Neural cell (in vitro differentiated cells): ENCODE measurements around the gene ZMYND11. TPM values are rescaled to one million over a fixed set of nuclear protein-coding genes. Genes with fewer than 3 reads are reported as not detected.

Experiments
- H2AFZ ChIP-seq: fragments of 200-600, 300-800 bp; sonication (generic), shearing (Covaris generic); 2 replicates; pipeline ENCODE4 v1.6.0; 2014; ENCODE audit warnings: low read depth, mild to moderate bottlenecking, antibody characterized with exemption, low read length, moderate library complexity
- H3F3A ChIP-seq: fragments of 200-600 bp; shearing (Covaris generic); 2 replicates; pipeline ENCODE4 v1.6.1; 2016; ENCODE audit warnings: mild to moderate bottlenecking, moderate library complexity, mixed read lengths, antibody characterized with exemption, low read length; ENCODE audit not compliant: insufficient read depth, poor library complexity, severe bottlenecking
- H3K27ac ChIP-seq: fragments of 200-600, 300-800 bp; sonication (generic), shearing (Covaris generic); 2 replicates; pipeline ENCODE4 v1.5.1; 2014; ENCODE audit warnings: mild to moderate bottlenecking, low read length, moderate library complexity
- H3K27me3 ChIP-seq: fragments of 300-800, 200-600 bp; sonication (generic), shearing (Covaris generic); 2 replicates; pipeline ENCODE4 v1.6.0; 2014; ENCODE audit warnings: mild to moderate bottlenecking, low read depth, low read length, moderate library complexity; ENCODE audit not compliant: insufficient read depth
- H3K36me3 ChIP-seq: fragments of 300-800, 200-600 bp; sonication (generic), shearing (Covaris generic); 2 replicates; pipeline ENCODE4 v1.5.1; 2014; ENCODE audit warnings: mild to moderate bottlenecking, antibody characterized with exemption, low read length, moderate library complexity; ENCODE audit not compliant: insufficient read depth
- H3K4me2 ChIP-seq: fragments of 300-800, 200-600 bp; sonication (generic), shearing (Covaris generic); 2 replicates; pipeline ENCODE4 v1.6.0; 2014; ENCODE audit warnings: mild to moderate bottlenecking, low read length
- H3K4me3 ChIP-seq: fragments of 300-800, 200-600 bp; sonication (generic), shearing (Covaris generic); 2 replicates; pipeline ENCODE4 v1.5.1; 2014; ENCODE audit warnings: mild to moderate bottlenecking, low read length, moderate library complexity
- H3K79me2 ChIP-seq: fragments of 200-600 bp; shearing (Covaris generic); replicated peaks from 2 replicates; pipeline ENCODE4 v1.6.0; 2014; ENCODE audit warnings: mild to moderate bottlenecking, low read length, moderate library complexity; ENCODE audit not compliant: insufficient read depth
- H3K9ac ChIP-seq: fragments of 300-800, 200-600 bp; sonication (generic), shearing (Covaris generic); 2 replicates; pipeline ENCODE4 v1.6.1; 2016; ENCODE audit warnings: mild to moderate bottlenecking, low read length, mixed read lengths
- H3K9me2 ChIP-seq: fragments of 200-600 bp; shearing (Covaris generic); 2 replicates; pipeline ENCODE4 v1.6.1; 2016; ENCODE audit warnings: mild to moderate bottlenecking, low read length, mixed read lengths; ENCODE audit not compliant: insufficient read depth
- H3K9me3 ChIP-seq: fragments of 200-600, 300-800 bp; sonication (generic), shearing (Covaris generic); 2 replicates; pipeline ENCODE4 v1.6.1; 2016; ENCODE audit warnings: mild to moderate bottlenecking, mixed run types, low read length, moderate library complexity, mixed read lengths
- H4K20me1 ChIP-seq: fragments of 200-600 bp; shearing (Covaris generic); 2 replicates; pipeline ENCODE4 v1.6.1; 2016; ENCODE audit warnings: mild to moderate bottlenecking, mixed run types; ENCODE audit not compliant: insufficient read depth
- EP300 ChIP-seq: fragments of 450-650 bp; conservative IDR thresholded peaks from 2 replicates; pipeline ENCODE4 v1.6.1; 2014; ENCODE audit warnings: antibody characterized with exemption, mild to moderate bottlenecking, moderate library complexity; ENCODE audit not compliant: poor library complexity, severe bottlenecking
- EZH2 ChIP-seq: fragments of 200-600, 300-800 bp; shearing (Covaris generic), sonication (generic); IDR thresholded peaks from 2 replicates; pipeline ENCODE4 v1.6.1; 2014; ENCODE audit warnings: antibody characterized with exemption, low read length, borderline replicate concordance, mild to moderate bottlenecking; ENCODE audit not compliant: insufficient read depth, poor library complexity, severe bottlenecking
- MXI1 ChIP-seq: fragments of 450-650 bp; conservative IDR thresholded peaks from 2 replicates; pipeline ENCODE4 v1.6.1; 2014; ENCODE audit warnings: antibody characterized with exemption, mild to moderate bottlenecking; ENCODE audit not compliant: poor library complexity, severe bottlenecking
- POLR2AphosphoS5 ChIP-seq: IDR thresholded peaks from 2 replicates; pipeline ENCODE4 v1.6.1; 2012
- RAD21 ChIP-seq: fragments of 450-650 bp; conservative IDR thresholded peaks from 2 replicates; pipeline ENCODE4 v1.6.1; 2014; ENCODE audit warnings: antibody characterized with exemption, mild to moderate bottlenecking, moderate library complexity
- SMC3 ChIP-seq: fragments of 450-650 bp; conservative IDR thresholded peaks from 2 replicates; pipeline ENCODE4 v1.6.1; 2014; ENCODE audit warnings: antibody characterized with exemption, mild to moderate bottlenecking, moderate library complexity; ENCODE audit not compliant: poor library complexity
- TAF1 ChIP-seq: IDR thresholded peaks from 2 replicates; pipeline ENCODE4 v1.6.1; 2012; ENCODE audit warnings: low read depth
- polyA plus RNA-seq: library from polyadenylated mRNA; depleted of rRNA; stranded (reverse); fragments of >200 nt; gene quantifications from 2 replicates; pipeline ENCODE4 v1.2.3, GENCODE V29; 2014
- TF ChIP-seq, protein P1 (sequence below): fragments of 450-650 bp; IDR thresholded peaks from 2 replicates; pipeline ENCODE4 v1.5.1; 2014; ENCODE audit warnings: antibody characterized with exemption, mild to moderate bottlenecking, moderate library complexity; ENCODE audit not compliant: poor library complexity, severe bottlenecking
- TF ChIP-seq, protein P2 (sequence below): IDR thresholded peaks from 2 replicates; pipeline ENCODE4 v1.6.1; 2012; ENCODE audit warnings: borderline replicate concordance

Gene ZMYND11
- polyA plus RNA-seq, 1 donor from 2014 or later: 122 TPM

DNA sequence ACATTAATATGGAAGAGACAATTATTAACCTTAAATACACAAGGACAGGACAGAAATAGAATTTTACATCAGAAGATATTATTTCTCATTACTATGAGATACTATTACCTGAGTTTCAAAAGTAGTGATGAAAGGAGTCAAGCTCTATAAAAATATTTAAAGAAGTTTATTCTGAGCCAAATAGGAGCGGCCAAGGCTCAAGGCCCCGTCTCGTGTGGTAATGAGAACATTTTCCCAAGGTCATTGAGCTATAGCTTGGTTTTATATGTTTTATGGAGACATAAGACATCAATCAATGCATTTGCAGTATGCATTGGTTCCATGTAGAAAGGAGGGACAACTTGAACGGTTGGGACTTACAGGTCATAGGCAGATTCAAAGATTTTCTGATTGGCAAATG lies 29.4 kb upstream of the ZMYND11 start:
- H3K4me3 ChIP-seq: no peak overlapping the region
- TF ChIP-seq EZH2 (no peak), MXI1 (no peak), SMC3 (no peak), EP300 (no peak), RAD21 (no peak), POLR2AphosphoS5 (no peak), TAF1 (no peak)
- TF ChIP-seq, protein P1, sequence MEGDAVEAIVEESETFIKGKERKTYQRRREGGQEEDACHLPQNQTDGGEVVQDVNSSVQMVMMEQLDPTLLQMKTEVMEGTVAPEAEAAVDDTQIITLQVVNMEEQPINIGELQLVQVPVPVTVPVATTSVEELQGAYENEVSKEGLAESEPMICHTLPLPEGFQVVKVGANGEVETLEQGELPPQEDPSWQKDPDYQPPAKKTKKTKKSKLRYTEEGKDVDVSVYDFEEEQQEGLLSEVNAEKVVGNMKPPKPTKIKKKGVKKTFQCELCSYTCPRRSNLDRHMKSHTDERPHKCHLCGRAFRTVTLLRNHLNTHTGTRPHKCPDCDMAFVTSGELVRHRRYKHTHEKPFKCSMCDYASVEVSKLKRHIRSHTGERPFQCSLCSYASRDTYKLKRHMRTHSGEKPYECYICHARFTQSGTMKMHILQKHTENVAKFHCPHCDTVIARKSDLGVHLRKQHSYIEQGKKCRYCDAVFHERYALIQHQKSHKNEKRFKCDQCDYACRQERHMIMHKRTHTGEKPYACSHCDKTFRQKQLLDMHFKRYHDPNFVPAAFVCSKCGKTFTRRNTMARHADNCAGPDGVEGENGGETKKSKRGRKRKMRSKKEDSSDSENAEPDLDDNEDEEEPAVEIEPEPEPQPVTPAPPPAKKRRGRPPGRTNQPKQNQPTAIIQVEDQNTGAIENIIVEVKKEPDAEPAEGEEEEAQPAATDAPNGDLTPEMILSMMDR: no peak
- TF ChIP-seq, protein P2, sequence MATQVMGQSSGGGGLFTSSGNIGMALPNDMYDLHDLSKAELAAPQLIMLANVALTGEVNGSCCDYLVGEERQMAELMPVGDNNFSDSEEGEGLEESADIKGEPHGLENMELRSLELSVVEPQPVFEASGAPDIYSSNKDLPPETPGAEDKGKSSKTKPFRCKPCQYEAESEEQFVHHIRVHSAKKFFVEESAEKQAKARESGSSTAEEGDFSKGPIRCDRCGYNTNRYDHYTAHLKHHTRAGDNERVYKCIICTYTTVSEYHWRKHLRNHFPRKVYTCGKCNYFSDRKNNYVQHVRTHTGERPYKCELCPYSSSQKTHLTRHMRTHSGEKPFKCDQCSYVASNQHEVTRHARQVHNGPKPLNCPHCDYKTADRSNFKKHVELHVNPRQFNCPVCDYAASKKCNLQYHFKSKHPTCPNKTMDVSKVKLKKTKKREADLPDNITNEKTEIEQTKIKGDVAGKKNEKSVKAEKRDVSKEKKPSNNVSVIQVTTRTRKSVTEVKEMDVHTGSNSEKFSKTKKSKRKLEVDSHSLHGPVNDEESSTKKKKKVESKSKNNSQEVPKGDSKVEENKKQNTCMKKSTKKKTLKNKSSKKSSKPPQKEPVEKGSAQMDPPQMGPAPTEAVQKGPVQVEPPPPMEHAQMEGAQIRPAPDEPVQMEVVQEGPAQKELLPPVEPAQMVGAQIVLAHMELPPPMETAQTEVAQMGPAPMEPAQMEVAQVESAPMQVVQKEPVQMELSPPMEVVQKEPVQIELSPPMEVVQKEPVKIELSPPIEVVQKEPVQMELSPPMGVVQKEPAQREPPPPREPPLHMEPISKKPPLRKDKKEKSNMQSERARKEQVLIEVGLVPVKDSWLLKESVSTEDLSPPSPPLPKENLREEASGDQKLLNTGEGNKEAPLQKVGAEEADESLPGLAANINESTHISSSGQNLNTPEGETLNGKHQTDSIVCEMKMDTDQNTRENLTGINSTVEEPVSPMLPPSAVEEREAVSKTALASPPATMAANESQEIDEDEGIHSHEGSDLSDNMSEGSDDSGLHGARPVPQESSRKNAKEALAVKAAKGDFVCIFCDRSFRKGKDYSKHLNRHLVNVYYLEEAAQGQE: no peak
- no peaks in the 10 kb centered on the region for H3K27me3 ChIP-seq
- H3K9me2 ChIP-seq: no peaks in the 10 kb centered on the region
- H3F3A ChIP-seq: no peaks in the 10 kb centered on the region
- no peak overlapping the region for H3K4me2 ChIP-seq
- no peak overlapping the region for H3K9ac ChIP-seq
- no peaks in the 10 kb centered on the region for H4K20me1 ChIP-seq
- H3K9me3 ChIP-seq: no peaks in the 10 kb centered on the region
- H2AFZ ChIP-seq: no peak overlapping the region
- H3K79me2 ChIP-seq: no peaks in the 10 kb centered on the region
- no peaks in the 10 kb centered on the region for H3K36me3 ChIP-seq
- no peak overlapping the region for H3K27ac ChIP-seq

DNA sequence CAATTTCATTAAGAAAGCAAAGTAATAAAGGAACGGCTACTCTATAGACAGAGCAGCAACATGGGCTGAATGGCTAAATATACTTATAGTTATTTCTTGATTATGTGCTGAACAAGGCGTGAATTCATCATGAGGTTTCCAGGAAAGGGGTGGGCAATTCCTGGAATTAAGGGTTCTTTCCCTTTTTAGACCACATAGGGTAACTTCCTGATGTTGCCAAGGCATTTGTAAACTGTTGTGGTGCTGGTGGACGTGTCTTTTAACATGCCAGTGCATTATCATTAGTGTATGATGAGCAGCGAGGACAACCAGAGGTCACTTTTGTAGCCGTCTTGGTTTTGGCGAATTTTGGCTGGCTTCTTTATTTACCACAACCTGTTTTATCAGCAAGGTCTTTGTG lies 28.5 kb upstream of the ZMYND11 start:
- Histone ChIP-seq H3K9me2 (no peaks in the 10 kb centered on the region), H3K4me3 (no peak overlapping the region), H2AFZ (no peak overlapping the region), H3K36me3 (no peaks in the 10 kb centered on the region), H3F3A (no peaks in the 10 kb centered on the region), H4K20me1 (no peaks in the 10 kb centered on the region), H3K4me2 (no peak overlapping the region), H3K27ac (no peak overlapping the region), H3K9ac (no peak overlapping the region), H3K27me3 (no peaks in the 10 kb centered on the region), H3K9me3 (no peaks in the 10 kb centered on the region), H3K79me2 (no peaks in the 10 kb centered on the region)
- TF ChIP-seq RAD21: no peak
- no peak for TF ChIP-seq MXI1
- TF ChIP-seq, protein P1: no peak
- no peak for TF ChIP-seq EP300
- TF ChIP-seq POLR2AphosphoS5: no peak
